Liver (tissue), 9 donors: Measurements from ENCODE around the gene SYT2. TPM values are rescaled to one million over a fixed set of nuclear protein-coding genes. Genes with fewer than 3 reads are reported as not detected.
"Not testable (repeated sequence)": the region's sequence is repeated elsewhere in the genome, so short reads cannot be mapped to it uniquely, and the experiment has no call there.

ENCODE experiments used
- DNase-seq: peaks from one replicate; pipeline ENCODE4 v3.0.0-alpha.2; 2017; ENCODE audit warnings: low spot score
- H3K27ac ChIP-seq, 2 donors: one replicate each; pipeline ENCODE4 v1.7.0; 2013; ENCODE audit warnings: inconsistent platforms in 2 of 2, low read length in 2 of 2, control low read depth in 1 of 2, low read depth in 1 of 2, mild to moderate bottlenecking in 1 of 2
- H3K27me3 ChIP-seq, 4 donors: one replicate each; pipeline versions ENCODE4 v1.6.1 to v1.7.0; 2013; ENCODE audit warnings: low read length in 3 of 4, inconsistent platforms in 1 of 4, mild to moderate bottlenecking in 1 of 4, moderate library complexity in 1 of 4; ENCODE audit not compliant: control insufficient read depth in 4 of 4, insufficient read depth in 4 of 4
- H3K36me3 ChIP-seq, 4 donors: one replicate each; pipeline versions ENCODE4 v1.6.1 to v1.7.0; 2013; ENCODE audit warnings: low read length in 3 of 4, mild to moderate bottlenecking in 3 of 4, low read depth in 1 of 4, moderate library complexity in 1 of 4; ENCODE audit not compliant: control insufficient read depth in 4 of 4, insufficient read depth in 3 of 4
- H3K4me1 ChIP-seq, 4 donors: one replicate each; pipeline versions ENCODE4 v1.6.1 to v1.7.0; 2013; ENCODE audit warnings: low read length in 3 of 4, mild to moderate bottlenecking in 3 of 4, moderate library complexity in 1 of 4; ENCODE audit not compliant: control insufficient read depth in 4 of 4, insufficient read depth in 4 of 4
- H3K4me3 ChIP-seq, 3 donors: one replicate each; pipeline versions ENCODE4 v1.6.1 to v1.7.0; 2013; ENCODE audit warnings: low read length in 3 of 3, control low read depth in 1 of 3, low read depth in 1 of 3, mild to moderate bottlenecking in 1 of 3
- H3K9ac ChIP-seq, 2 donors: one replicate each; pipeline ENCODE4 v1.7.0; 2013; ENCODE audit warnings: low read length in 2 of 2, mild to moderate bottlenecking in 2 of 2, moderate library complexity in 2 of 2, control low read depth in 1 of 2, low read depth in 1 of 2
- H3K9me3 ChIP-seq, 4 donors: one replicate each; pipeline versions ENCODE4 v1.6.1 to v1.7.0; 2013; ENCODE audit warnings: low read length in 3 of 4; ENCODE audit not compliant: control insufficient read depth in 4 of 4
- EGR1 ChIP-seq, 2 donors: IDR thresholded peaks; 2 replicates each; pipeline ENCODE4 v1.6.1; 2016 to 2018; ENCODE audit warnings: antibody characterized with exemption in 2 of 2, low read depth in 2 of 2
- FOXA2 ChIP-seq: IDR thresholded peaks from 2 replicates; pipeline ENCODE4 v1.6.1; 2016; ENCODE audit warnings: antibody characterized with exemption
- HNF4A ChIP-seq, 2 donors: conservative IDR thresholded peaks; 2 replicates each; pipeline ENCODE4 v1.6.1; 2016; ENCODE audit warnings: antibody characterized with exemption in 2 of 2, mild to moderate bottlenecking in 2 of 2
- HNF4G ChIP-seq: IDR thresholded peaks from 2 replicates; pipeline ENCODE4 v1.6.1; 2016; ENCODE audit warnings: antibody characterized with exemption
- JUND ChIP-seq, 2 donors: IDR thresholded peaks; 2 replicates each; pipeline ENCODE4 v1.6.1; 2016; ENCODE audit warnings: antibody characterized with exemption in 2 of 2
- MAX ChIP-seq: IDR thresholded peaks from 2 replicates; pipeline ENCODE4 v1.6.1; 2016; ENCODE audit warnings: antibody characterized with exemption
- NR2F2 ChIP-seq: IDR thresholded peaks from 2 replicates; pipeline ENCODE4 v1.6.1; 2016; ENCODE audit warnings: antibody characterized with exemption
- RAD21 ChIP-seq, 2 donors: IDR thresholded peaks; 2 replicates each; pipeline ENCODE4 v1.6.1; 2016; ENCODE audit warnings: antibody characterized with exemption in 2 of 2, mild to moderate bottlenecking in 2 of 2
- RXRA ChIP-seq, 2 donors: IDR thresholded peaks; 2 replicates each; pipeline ENCODE4 v1.6.1; 2017 to 2018; ENCODE audit warnings: antibody characterized with exemption in 2 of 2, mild to moderate bottlenecking in 1 of 2
- SP1 ChIP-seq: IDR thresholded peaks from 2 replicates; pipeline ENCODE4 v1.6.1; 2018; ENCODE audit warnings: antibody characterized with exemption, mild to moderate bottlenecking
- TAF1 ChIP-seq: conservative IDR thresholded peaks from 2 replicates; pipeline ENCODE4 v1.6.1; 2016; ENCODE audit warnings: antibody characterized with exemption, mild to moderate bottlenecking
- YY1 ChIP-seq: IDR thresholded peaks from 2 replicates; pipeline ENCODE4 v1.6.1; 2016; ENCODE audit warnings: antibody characterized with exemption, mild to moderate bottlenecking
- ZBTB33 ChIP-seq: IDR thresholded peaks from 2 replicates; pipeline ENCODE4 v1.6.1; 2016; ENCODE audit warnings: antibody characterized with exemption
- WGBS: extraction: QIAGEN DNeasy Blood & Tissue Kit; methylation state at CpG from one replicate; pipeline ENCODE4 v1.1.7; 2013; 5-methylcytosine and 5-hydroxymethylcytosine counted together
- polyA plus RNA-seq, 2 donors: library from polyadenylated mRNA; stranded (reverse) in 1 of 2; unstranded in 1 of 2; fragments of 200-250 nt in 1 of 2; fragments of >200 nt in 1 of 2; fragmentation: Nextera tagmentation in 1 of 2; extraction: Ambion mirVana in 1 of 2; gene quantifications; one replicate each; pipeline versions ENCODE4 v1.2.1 to v1.2.3, GENCODE V29; 2013 to 2015
- total RNA-seq, 2 donors: library from RNA; depleted of rRNA; stranded (reverse); fragments of >200 nt; gene quantifications; one replicate each; pipeline ENCODE4 v1.2.3, GENCODE V29; 2014
- TF ChIP-seq, protein P1 (sequence below): fragments of 150-350 bp; IDR thresholded peaks from 2 replicates; pipeline ENCODE4 v1.5.1; 2017; ENCODE audit warnings: improper control_type of control experiment, low read depth, low read length; ENCODE audit not compliant: missing input control
- TF ChIP-seq, protein P2 (sequence below): IDR thresholded peaks from 2 replicates; pipeline ENCODE4 v1.6.1; 2016; ENCODE audit warnings: antibody characterized with exemption
- donor health status: healthy.
- donor health status: healthy.
- donor health status: healthy.
- donor health status: healthy.
- donor health status: healthy.

Gene SYT2
- total and polyA plus RNA-seq, 4 donors: under 0.01 to 0.07 TPM; not detected in 2

GRCh38 chr1:202627841-202628565 is 82.3 kb downstream of the SYT2 start:
- DNase-seq: no peak
- no peaks in the 10 kb centered on the region for H3K36me3 ChIP-seq
- H3K4me3 ChIP-seq: no peak overlapping the region
- peaks cover 0 to 8% (median 0%) of the 10 kb centered on the region in 4 donors for H3K4me1 ChIP-seq
- peaks cover 0 to 4% (median 0%) of the 10 kb centered on the region in 4 donors for H3K27me3 ChIP-seq
- H3K27ac ChIP-seq: no peak overlapping the region
- H3K9ac ChIP-seq: no peak overlapping the region
- H3K9me3 ChIP-seq: no peaks in the 10 kb centered on the region
- TF ChIP-seq EGR1 (IDR thresholded peaks at IDR 0.05; ENCODE audit: low read depth in 2 of 2): no peak
- WGBS: 79% methylated on average over 13 of the region's 13 CpGs

GRCh38 chr1:202627036-202627435 is 83.2 kb downstream of the SYT2 start:
- not testable (repeated sequence) for H3K27ac ChIP-seq, H3K27me3 ChIP-seq, H3K4me1 ChIP-seq, DNase-seq, H3K9ac ChIP-seq, H3K36me3 ChIP-seq, H3K4me3 ChIP-seq, H3K9me3 ChIP-seq
- 46% methylated on average over 7 of the region's 7 CpGs for WGBS

DNA sequence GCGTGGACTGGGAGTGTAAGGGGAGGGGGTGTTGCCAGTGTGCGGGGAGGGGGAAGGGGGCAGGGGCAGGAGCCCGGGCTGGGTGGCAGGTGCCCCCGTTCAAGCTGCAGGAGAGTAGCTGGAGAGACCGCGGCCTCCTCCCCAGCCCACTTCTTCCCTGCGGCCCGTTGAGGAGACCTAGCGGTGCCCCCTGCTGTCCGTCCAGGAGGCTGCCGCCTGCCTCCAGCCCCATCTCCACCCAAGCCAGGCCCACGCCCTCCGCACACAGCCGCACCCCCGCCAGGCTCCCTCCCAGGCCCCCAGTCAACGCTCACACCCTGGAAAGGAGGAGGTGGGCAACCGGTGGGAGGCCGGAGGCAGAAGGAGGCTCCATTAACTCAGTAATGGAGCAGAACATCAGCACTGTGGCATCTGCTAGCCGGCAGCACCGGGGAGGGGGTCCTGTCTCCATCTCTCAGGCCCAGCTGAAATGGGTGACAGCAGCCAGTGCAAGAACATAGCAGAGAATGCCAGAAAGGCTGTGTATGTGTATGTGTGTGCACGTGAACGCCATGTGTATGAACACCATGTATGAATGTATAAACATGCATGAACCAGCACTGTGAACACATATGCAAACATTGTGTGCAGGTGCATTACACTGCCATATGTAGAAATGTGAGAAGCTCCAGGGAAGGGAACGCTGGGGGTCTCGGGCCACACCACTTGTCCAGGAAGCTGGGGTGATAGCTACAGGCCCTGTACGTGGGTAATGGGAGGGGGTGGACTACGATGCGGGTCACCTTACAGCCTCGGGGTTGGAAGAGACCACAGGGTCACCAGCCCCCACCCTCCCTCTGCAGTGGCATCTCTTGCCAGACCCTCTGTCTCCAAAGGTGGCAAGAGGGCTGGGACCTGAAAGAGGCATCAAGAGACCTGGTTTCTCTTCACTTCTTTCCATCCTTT is 84.6 kb downstream of the SYT2 start:
- peak; percentile 72 for DNase-seq
- 36% methylated on average over 28 of the region's 28 CpGs for WGBS
- Histone ChIP-seq H3K9me3 (no peaks in the 10 kb centered on the region), H3K9ac (no peak overlapping the region), H3K4me1 (peaks cover 0 to 8% (median 0%) of the 10 kb centered on the region in 4 donors), H3K36me3 (no peaks in the 10 kb centered on the region), H3K27ac (no peak overlapping the region), H3K4me3 (no peak overlapping the region), H3K27me3 (no peaks in the 10 kb centered on the region)
- TF ChIP-seq YY1 (no peak), FOXA2 (no peak), SP1 (no peak), RAD21 (IDR thresholded peaks at IDR 0.05) (peak in 1 of 2 donors; percentile 75)
- TF ChIP-seq, protein P1, sequence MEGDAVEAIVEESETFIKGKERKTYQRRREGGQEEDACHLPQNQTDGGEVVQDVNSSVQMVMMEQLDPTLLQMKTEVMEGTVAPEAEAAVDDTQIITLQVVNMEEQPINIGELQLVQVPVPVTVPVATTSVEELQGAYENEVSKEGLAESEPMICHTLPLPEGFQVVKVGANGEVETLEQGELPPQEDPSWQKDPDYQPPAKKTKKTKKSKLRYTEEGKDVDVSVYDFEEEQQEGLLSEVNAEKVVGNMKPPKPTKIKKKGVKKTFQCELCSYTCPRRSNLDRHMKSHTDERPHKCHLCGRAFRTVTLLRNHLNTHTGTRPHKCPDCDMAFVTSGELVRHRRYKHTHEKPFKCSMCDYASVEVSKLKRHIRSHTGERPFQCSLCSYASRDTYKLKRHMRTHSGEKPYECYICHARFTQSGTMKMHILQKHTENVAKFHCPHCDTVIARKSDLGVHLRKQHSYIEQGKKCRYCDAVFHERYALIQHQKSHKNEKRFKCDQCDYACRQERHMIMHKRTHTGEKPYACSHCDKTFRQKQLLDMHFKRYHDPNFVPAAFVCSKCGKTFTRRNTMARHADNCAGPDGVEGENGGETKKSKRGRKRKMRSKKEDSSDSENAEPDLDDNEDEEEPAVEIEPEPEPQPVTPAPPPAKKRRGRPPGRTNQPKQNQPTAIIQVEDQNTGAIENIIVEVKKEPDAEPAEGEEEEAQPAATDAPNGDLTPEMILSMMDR: peak; percentile 59

- H3K9ac ChIP-seq: no peak overlapping the region
- H3K4me1 ChIP-seq: peaks cover 0 to 8% (median 0%) of the 10 kb centered on the region in 4 donors
- no peak overlapping the region for H3K4me3 ChIP-seq
- H3K27me3 ChIP-seq: no peaks in the 10 kb centered on the region
- no peak for DNase-seq
- 58% methylated on average over 1 of the region's 1 CpG for WGBS
- no peaks in the 10 kb centered on the region for H3K9me3 ChIP-seq
- no peak overlapping the region for H3K27ac ChIP-seq
- no peaks in the 10 kb centered on the region for H3K36me3 ChIP-seq
- no peak for TF ChIP-seq HNF4A (conservative IDR thresholded peaks at IDR 0.05)
- no peak for TF ChIP-seq SP1
- no peak for TF ChIP-seq MAX
- TF ChIP-seq, protein P1: no peak
- TF ChIP-seq NR2F2: no peak
- TF ChIP-seq JUND (IDR thresholded peaks at IDR 0.05): no peak
- no peak for TF ChIP-seq TAF1
- TF ChIP-seq RXRA (IDR thresholded peaks at IDR 0.05): no peak
- TF ChIP-seq ZBTB33: no peak
- TF ChIP-seq HNF4G: no peak
- no peak for TF ChIP-seq EGR1 (IDR thresholded peaks at IDR 0.05; ENCODE audit: low read depth in 2 of 2)
- TF ChIP-seq, protein P2, sequence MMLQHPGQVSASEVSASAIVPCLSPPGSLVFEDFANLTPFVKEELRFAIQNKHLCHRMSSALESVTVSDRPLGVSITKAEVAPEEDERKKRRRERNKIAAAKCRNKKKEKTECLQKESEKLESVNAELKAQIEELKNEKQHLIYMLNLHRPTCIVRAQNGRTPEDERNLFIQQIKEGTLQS: no peak
- no peak for TF ChIP-seq YY1
These were observed 85.5 kb downstream of the SYT2 start for GRCh38 chr1:202624781-202625108.
